Cardiac fibroblast (primary cell): ENCODE data around the gene LRRTM4.
"Not testable (repeated sequence)": the region's sequence is repeated elsewhere in the genome, so short reads cannot be mapped to it uniquely, and the experiment has no call there.

ENCODE experiments used
- DNase-seq, 2 donors: peaks; one replicate each; pipeline versions ENCODE4 v3.0.0 to v3.0.0-alpha.2; 2010; ENCODE audit warnings: low read depth in 2 of 2
- H3K4me3 ChIP-seq, 2 donors: replicated peaks in 1 of 2; 1 replicate in 1 of 2; 2 replicates in 1 of 2; pipeline ENCODE4 v1.5.1; 2011; ENCODE audit warnings: low read depth in 2 of 2, low read length in 2 of 2, mild to moderate bottlenecking in 2 of 2, moderate library complexity in 1 of 2
- TF ChIP-seq, protein P1 (sequence below): IDR thresholded peaks from one replicate; pipeline ENCODE4 v1.5.1; 2011; ENCODE audit warnings: low read depth, mild to moderate bottlenecking, low read length, inconsistent platforms

Gene LRRTM4

DNA sequence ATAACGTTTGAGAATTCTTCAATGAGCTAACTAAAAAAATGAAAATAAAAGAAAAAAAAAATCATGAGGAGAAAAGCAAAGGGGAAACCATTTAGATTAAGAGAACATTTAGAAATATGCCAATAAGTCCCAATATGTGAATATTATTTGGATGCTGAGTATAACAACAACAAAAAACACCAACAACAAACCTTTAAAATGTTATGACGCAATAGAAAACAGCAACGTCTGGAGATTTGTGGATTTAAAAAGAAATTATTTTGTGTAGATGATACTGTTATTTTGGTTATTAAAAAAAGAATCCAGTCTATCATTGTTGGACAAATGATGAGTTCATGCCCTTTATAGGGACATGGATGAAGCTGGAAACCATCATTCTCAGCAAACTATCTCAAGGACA is 417.2 kb downstream of the LRRTM4 start:
- DNase-seq = no peak
- no peak overlapping the region for H3K4me3 ChIP-seq
- TF ChIP-seq, protein P1, sequence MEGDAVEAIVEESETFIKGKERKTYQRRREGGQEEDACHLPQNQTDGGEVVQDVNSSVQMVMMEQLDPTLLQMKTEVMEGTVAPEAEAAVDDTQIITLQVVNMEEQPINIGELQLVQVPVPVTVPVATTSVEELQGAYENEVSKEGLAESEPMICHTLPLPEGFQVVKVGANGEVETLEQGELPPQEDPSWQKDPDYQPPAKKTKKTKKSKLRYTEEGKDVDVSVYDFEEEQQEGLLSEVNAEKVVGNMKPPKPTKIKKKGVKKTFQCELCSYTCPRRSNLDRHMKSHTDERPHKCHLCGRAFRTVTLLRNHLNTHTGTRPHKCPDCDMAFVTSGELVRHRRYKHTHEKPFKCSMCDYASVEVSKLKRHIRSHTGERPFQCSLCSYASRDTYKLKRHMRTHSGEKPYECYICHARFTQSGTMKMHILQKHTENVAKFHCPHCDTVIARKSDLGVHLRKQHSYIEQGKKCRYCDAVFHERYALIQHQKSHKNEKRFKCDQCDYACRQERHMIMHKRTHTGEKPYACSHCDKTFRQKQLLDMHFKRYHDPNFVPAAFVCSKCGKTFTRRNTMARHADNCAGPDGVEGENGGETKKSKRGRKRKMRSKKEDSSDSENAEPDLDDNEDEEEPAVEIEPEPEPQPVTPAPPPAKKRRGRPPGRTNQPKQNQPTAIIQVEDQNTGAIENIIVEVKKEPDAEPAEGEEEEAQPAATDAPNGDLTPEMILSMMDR = no peak

DNA sequence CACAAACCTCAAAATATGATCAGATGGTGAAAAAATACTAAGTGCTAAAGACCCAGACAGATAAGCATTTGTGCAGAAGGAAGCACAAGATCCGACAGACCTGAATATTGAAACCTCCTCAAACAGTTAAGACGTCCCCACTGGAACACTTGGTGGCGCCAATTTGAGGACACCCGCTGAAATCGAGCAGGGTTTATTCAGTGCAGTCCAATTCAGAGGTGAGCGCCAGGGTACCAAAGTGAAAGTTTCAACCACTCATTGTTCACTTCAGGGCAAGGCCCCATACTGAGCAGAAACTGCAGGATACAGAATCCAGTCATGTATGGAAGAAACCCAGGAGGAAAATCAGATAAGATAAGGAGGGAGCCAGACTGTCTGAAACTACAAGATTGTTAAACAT is 417.6 kb downstream of the LRRTM4 start:
- DNase-seq = no peak
- TF ChIP-seq, protein P1 = no peak
- no peak overlapping the region for H3K4me3 ChIP-seq

DNA sequence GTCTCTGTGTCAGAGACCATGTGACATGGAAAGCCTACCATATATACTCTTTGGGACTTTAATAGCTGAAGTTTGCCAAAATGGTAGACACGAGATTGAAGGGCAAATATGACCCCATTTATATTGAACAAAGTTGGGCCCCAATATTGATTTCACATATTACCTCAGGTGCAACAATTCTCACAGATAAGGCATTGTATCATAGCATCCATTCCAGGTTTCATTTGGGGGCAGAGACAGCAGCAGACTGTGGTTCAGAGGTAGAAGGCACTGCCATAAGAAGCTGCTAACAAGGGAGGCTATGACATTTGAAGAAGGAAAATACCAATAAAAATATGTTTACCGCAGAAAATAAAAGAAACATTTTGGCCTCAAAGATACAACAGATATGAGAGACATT is 419.2 kb downstream of the LRRTM4 start:
- TF ChIP-seq, protein P1 = no peak
- no peak for DNase-seq

DNA sequence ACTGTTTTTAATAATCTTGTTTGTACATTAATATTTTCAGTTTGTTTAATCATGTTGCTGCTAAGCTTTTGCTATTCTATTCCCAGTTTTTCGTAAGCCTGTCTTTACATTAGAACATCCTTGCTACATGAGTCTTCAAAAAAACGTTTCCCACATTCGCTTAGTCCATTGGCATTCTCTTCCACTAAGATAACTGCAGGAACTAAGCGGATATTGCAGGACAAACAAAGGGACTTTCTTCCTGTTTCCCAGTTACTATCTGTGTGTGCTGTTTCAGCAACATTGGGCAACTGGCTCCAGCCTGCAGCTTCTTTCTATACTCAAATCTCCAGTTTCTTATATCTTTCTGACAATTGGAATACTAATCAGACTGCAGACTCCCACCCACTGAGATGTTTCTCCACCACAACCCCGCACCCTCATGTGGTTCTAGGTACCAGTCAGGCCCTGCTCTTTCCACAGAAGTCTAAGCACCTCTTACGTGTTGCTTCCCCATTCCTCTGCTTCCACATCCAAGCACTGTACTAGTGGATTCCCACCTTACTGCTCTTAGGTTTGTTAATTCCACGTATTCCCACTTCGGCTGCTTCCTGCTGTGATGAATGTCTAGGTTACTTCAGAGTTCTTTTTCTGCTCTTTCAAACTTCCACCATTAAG is 420.3 kb downstream of the LRRTM4 start:
- DNase-seq = no peak
- TF ChIP-seq, protein P1 = no peak
- no peak overlapping the region for H3K4me3 ChIP-seq

More for the DNA sequence above, 419.2 kb downstream of the LRRTM4 start:
- H3K4me3 ChIP-seq = no peak overlapping the region

DNA sequence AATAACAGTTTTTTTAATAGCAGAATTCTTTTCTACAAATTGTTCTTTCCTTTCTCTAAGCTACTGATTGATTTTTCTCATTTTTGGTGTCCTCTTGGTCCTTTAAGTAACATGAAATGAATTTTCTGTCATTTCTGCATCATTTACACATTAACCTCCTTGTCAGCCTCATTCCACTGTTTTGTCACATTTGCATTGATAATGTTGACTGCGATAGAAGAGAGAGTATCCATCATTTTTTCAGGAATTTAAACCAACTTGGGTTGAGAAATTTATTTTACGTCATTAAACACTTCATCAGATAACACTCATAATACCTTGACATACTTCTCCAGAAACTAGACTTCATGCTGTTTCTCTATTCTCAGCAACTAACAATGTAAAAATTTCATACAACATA is 422.2 kb downstream of the LRRTM4 start:
- no peak for DNase-seq
- no peak overlapping the region for H3K4me3 ChIP-seq
- TF ChIP-seq, protein P1 = no peak

DNA sequence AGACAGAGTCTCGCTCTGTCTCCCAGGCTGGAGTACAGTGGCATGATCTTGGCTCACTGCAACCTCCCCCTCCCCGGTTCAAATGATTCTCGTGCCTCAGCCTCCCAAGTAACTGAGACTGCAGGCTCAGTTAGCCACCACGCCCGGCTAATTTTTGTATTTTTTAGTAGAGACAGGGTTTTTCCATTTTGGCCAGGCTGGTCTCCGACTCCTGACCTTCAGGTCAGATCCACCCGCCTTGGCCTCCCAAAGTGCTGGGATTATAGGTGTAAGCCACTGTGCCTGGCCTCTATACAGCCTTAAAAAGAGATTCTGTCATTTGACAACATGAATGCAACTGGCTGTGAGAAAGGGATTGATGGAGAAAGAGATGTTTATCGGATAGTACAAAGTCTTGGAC is 426.7 kb downstream of the LRRTM4 start:
- not testable (repeated sequence) for H3K4me3 ChIP-seq

DNA sequence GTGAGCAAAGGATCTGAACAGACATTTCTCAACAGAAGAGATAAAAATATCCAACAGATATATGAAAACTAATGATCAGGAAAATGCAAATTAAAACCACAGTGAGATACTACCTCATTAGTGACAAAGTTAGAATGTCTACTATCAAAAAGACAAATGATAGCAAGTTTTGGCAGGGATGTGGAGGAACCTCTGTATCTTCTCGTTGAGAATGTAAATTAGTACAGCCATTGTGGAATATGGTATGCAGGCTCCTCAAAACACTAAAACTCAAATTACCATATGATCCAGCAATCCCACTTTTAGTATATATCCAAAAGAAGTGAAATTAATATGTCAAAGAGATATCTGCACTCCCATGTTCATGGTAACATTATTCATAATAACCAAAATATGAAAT is 427.1 kb downstream of the LRRTM4 start:
- H3K4me3 ChIP-seq = no peak overlapping the region
- TF ChIP-seq, protein P1 = no peak
- DNase-seq = no peak

More for the DNA sequence above, 426.7 kb downstream of the LRRTM4 start:
- not testable (repeated sequence) for DNase-seq

DNA sequence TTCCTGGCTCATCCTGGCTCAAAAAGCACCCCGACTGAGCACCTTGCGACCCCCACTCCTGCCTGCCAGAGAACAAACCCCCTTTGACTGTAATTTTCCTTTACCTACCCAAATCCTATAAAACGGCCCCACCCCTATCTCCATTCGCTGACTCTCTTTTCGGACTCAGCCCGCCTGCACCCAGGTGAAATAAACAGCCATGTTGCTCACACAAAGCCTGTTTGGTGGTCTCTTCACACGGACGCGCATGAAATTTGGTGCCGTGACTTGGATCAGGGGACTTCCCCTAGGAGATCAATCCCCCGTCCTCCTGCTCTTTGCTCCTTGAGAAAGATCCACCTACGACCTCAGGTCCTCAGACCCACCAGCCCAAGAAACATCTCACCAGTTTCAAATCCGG is 433.8 kb downstream of the LRRTM4 start:
- not testable (repeated sequence) for H3K4me3 ChIP-seq, DNase-seq
